OCI-LY3 (cell line): ENCODE measurements around the gene HHAT.
"Not testable (repeated sequence)": the region's sequence is repeated elsewhere in the genome, so short reads cannot be mapped to it uniquely, and the experiment has no call there.

Experiments
- H2AFZ ChIP-seq: fragments of 200-600, 300-600 bp; shearing (Covaris generic); 2 replicates; pipeline ENCODE4 v1.6.0; 2014; ENCODE audit warnings: antibody characterized with exemption, low read depth, low read length
- H3K27ac ChIP-seq: fragments of 200-600, 300-600 bp; sonication (generic); 2 replicates; pipeline ENCODE4 v1.5.1; 2014; ENCODE audit warnings: mild to moderate bottlenecking, low read length, moderate library complexity, mixed read lengths
- H3K27me3 ChIP-seq: fragments of 200-600, 300-600 bp; sonication (generic); 2 replicates; pipeline ENCODE4 v1.6.1; 2014; ENCODE audit warnings: low read depth, low read length, mixed read lengths
- H3K36me3 ChIP-seq: fragments of 200-600, 300-600 bp; sonication (generic); replicated peaks from 2 replicates; pipeline ENCODE3; 2014; ENCODE audit warnings: low read depth, low read length, mixed read lengths
- H3K4me1 ChIP-seq: fragments of 300-600, 200-600 bp; sonication (generic); 2 replicates; pipeline ENCODE4 v1.6.1; 2014; ENCODE audit warnings: low read length, mixed read lengths
- H3K4me2 ChIP-seq: fragments of 200-600, 300-600 bp; sonication (generic); 2 replicates; pipeline ENCODE4 v1.6.1; 2014; ENCODE audit warnings: low read length, mixed read lengths
- H3K4me3 ChIP-seq: fragments of 300-600, 200-600 bp; sonication (generic); 2 replicates; pipeline ENCODE4 v1.5.1; 2014; ENCODE audit warnings: antibody characterized with exemption, mild to moderate bottlenecking, low read length, moderate library complexity
- H3K79me2 ChIP-seq: fragments of 300-600, 200-600 bp; shearing (Covaris generic); 2 replicates; pipeline ENCODE4 v1.6.1; 2014; ENCODE audit warnings: mild to moderate bottlenecking, low read length, mixed read lengths
- H3K9ac ChIP-seq: fragments of 300-600, 200-600 bp; shearing (Covaris generic); 2 replicates; pipeline ENCODE4 v1.6.0; 2014; ENCODE audit warnings: mild to moderate bottlenecking, low read length, moderate library complexity
- H3K9me3 ChIP-seq: fragments of 200-600, 300-600 bp; shearing (Covaris generic); 2 replicates; pipeline ENCODE4 v1.6.1; 2014; ENCODE audit warnings: low read length, mixed read lengths; ENCODE audit not compliant: insufficient read depth
- H4K20me1 ChIP-seq: fragments of 200-600, 300-600 bp; sonication (generic); 2 replicates; pipeline ENCODE4 v1.6.1; 2016; ENCODE audit warnings: low read length, mixed read lengths; ENCODE audit not compliant: insufficient read depth
- EZH2phosphoT487 ChIP-seq: fragments of 200-600 bp; shearing (Covaris generic); IDR thresholded peaks from 2 replicates; pipeline ENCODE4 v1.6.1; 2018; ENCODE audit warnings: antibody characterized with exemption, mixed run types, low read depth
- TF ChIP-seq, protein P1 (sequence below): fragments of 200-600, 300-600 bp; sonication (generic); IDR thresholded peaks from 2 replicates; pipeline ENCODE4 v1.5.1; 2014; ENCODE audit warnings: antibody characterized with exemption, low read length, low read depth

Gene HHAT

DNA sequence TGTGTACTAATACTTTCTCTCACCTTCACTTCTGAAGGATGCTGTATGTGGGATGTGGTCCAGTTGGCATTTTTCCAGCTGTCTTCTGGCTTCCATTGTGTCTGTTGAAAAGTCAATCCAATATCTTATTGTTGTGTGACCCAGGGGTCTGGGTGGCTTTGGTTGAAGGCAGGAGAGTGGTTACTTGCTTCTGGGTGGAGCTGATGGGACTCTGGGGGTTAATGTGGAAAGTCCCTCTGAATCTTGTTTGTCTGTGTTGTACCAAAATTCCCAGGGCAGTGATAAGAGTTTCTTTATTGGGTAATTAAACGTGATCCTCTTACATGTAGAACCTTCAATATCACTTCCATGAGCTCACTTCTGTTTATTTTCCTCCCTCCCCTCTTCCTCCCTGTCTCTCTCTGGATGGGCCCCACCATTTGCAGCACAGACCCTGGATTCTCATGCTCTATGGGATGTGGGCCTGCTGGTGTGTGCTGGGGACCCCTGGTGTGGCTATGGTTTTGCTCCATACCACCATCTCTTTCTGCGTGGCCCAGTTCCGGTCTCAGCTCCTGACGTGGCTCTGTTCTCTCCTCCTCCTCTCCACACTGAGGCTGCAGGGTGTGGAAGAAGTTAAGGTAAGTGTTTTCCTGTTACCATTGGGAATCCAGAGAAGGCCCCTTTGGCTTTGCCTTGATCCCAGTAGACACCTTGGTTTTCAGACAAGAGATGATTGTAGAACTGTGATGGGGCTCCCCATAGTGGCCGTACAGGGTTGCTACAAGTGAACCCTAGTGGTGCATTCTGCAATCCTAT, 71.5 kb downstream of the HHAT start:
- H3K79me2 ChIP-seq, result no peaks in the 10 kb centered on the region
- no peak for TF ChIP-seq EZH2phosphoT487
- TF ChIP-seq, protein P1, sequence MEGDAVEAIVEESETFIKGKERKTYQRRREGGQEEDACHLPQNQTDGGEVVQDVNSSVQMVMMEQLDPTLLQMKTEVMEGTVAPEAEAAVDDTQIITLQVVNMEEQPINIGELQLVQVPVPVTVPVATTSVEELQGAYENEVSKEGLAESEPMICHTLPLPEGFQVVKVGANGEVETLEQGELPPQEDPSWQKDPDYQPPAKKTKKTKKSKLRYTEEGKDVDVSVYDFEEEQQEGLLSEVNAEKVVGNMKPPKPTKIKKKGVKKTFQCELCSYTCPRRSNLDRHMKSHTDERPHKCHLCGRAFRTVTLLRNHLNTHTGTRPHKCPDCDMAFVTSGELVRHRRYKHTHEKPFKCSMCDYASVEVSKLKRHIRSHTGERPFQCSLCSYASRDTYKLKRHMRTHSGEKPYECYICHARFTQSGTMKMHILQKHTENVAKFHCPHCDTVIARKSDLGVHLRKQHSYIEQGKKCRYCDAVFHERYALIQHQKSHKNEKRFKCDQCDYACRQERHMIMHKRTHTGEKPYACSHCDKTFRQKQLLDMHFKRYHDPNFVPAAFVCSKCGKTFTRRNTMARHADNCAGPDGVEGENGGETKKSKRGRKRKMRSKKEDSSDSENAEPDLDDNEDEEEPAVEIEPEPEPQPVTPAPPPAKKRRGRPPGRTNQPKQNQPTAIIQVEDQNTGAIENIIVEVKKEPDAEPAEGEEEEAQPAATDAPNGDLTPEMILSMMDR, result peak; percentile 93
- H3K9me3 ChIP-seq, result peaks cover 3% of the 10 kb centered on the region; the same call in 1 of the 2 replicates
- H3K27ac ChIP-seq, result no peak overlapping the region
- peaks cover 10% of the 10 kb centered on the region for H3K4me1 ChIP-seq
- no peaks in the 10 kb centered on the region for H3K36me3 ChIP-seq
- H4K20me1 ChIP-seq, result no peaks in the 10 kb centered on the region
- no peak overlapping the region for H2AFZ ChIP-seq
- no peak overlapping the region for H3K4me3 ChIP-seq
- no peaks in the 10 kb centered on the region for H3K27me3 ChIP-seq
- H3K4me2 ChIP-seq, result no peak overlapping the region
- no peak overlapping the region for H3K9ac ChIP-seq

DNA sequence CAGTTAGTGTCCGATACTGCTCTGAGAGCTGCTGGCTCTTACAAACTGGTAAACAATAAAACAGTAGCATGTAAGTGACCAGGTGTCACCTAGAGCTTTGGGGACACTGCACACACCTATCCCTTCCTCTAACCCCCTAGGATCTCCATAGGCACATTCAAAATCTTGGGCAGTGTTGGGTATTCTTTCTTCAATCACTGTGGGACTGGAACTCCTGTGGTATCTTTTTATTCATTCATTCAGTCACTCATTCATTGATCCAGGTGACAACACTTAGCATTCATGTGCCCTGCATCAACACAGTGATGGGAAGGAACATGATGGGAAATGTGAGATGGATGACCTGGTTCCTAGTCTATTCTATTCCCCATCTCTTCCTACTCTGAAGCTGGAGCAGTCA, 73.9 kb downstream of the HHAT start:
- no peaks in the 10 kb centered on the region for H3K9me3 ChIP-seq
- H3K9ac ChIP-seq, result no peak overlapping the region
- H3K4me2 ChIP-seq, result no peak overlapping the region
- H4K20me1 ChIP-seq, result no peaks in the 10 kb centered on the region
- no peak overlapping the region for H3K4me3 ChIP-seq
- H3K79me2 ChIP-seq, result no peaks in the 10 kb centered on the region
- no peak overlapping the region for H2AFZ ChIP-seq
- H3K27ac ChIP-seq, result no peak overlapping the region
- peaks cover 10% of the 10 kb centered on the region for H3K4me1 ChIP-seq
- no peaks in the 10 kb centered on the region for H3K36me3 ChIP-seq
- H3K27me3 ChIP-seq, result no peaks in the 10 kb centered on the region
- TF ChIP-seq, protein P1, result no peak
- no peak for TF ChIP-seq EZH2phosphoT487

DNA sequence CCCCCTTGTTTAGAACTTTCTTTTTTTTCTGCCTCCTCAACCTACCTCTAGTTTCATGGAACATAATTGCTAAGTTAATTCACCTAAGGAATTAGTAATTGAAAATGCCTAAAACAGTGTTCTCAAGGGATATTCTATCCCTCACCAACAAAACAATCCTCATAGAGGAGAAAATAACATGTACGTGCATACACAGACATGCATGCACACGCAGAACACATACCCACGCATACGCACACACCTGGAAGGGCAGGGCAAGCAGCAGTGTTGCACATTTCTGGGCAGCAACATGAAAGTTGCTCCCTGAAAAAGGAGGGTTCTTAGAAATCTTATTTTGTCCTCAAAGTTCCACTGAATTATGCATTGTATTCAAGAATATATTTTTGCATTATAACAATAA, 76.6 kb downstream of the HHAT start:
- TF ChIP-seq EZH2phosphoT487, result no peak
- TF ChIP-seq, protein P1, result no peak
- no peaks in the 10 kb centered on the region for H3K36me3 ChIP-seq
- H3K27me3 ChIP-seq, result no peaks in the 10 kb centered on the region
- H3K27ac ChIP-seq, result no peak overlapping the region
- no peaks in the 10 kb centered on the region for H3K79me2 ChIP-seq
- H3K4me3 ChIP-seq, result no peak overlapping the region
- H4K20me1 ChIP-seq, result no peaks in the 10 kb centered on the region
- H3K4me1 ChIP-seq, result peaks cover under 1% of the 10 kb centered on the region; the same call in 1 of the 2 replicates
- H3K4me2 ChIP-seq, result no peak overlapping the region
- no peak overlapping the region for H2AFZ ChIP-seq
- H3K9me3 ChIP-seq, result no peaks in the 10 kb centered on the region
- no peak overlapping the region for H3K9ac ChIP-seq

GRCh38 chr1:210406341-210406740, 77.6 kb downstream of the HHAT start:
- not testable (repeated sequence) for H3K79me2 ChIP-seq, H4K20me1 ChIP-seq, H3K4me1 ChIP-seq, H3K9me3 ChIP-seq, H3K4me3 ChIP-seq, H3K36me3 ChIP-seq, H3K27me3 ChIP-seq, H3K4me2 ChIP-seq, H3K27ac ChIP-seq, H2AFZ ChIP-seq, H3K9ac ChIP-seq
